HepG2 (cell line): Measurements from ENCODE around the gene TKFC. TPM values are rescaled to one million over a fixed set of nuclear protein-coding genes. Genes with fewer than 3 reads are reported as not detected.

ENCODE experiments used
- ARHGAP35 ChIP-seq: sonication (generic); formaldehyde crosslinking; IDR thresholded peaks from 2 replicates; pipeline ENCODE4 v1.9.0; 2022; ENCODE audit warnings: mild to moderate bottlenecking, inconsistent platforms, moderate library complexity, missing genetic modification reagents, borderline replicate concordance
- ELF1 ChIP-seq: sonication (generic); formaldehyde crosslinking; IDR thresholded peaks from 2 replicates; pipeline ENCODE4 v1.4.0; 2020; ENCODE audit warnings: missing genetic modification reagents
- FOXJ3 ChIP-seq: sonication (generic); formaldehyde crosslinking; IDR thresholded peaks from 2 replicates; pipeline ENCODE4 v1.4.0; 2020; ENCODE audit warnings: missing genetic modification reagents, mild to moderate bottlenecking, borderline replicate concordance
- GATAD2A ChIP-seq: IDR thresholded peaks from 2 replicates; pipeline ENCODE4 v1.6.1; 2016
- KDM5B ChIP-seq: sonication (generic); formaldehyde crosslinking; IDR thresholded peaks from 2 replicates; pipeline ENCODE4 v1.4.0; 2020; ENCODE audit warnings: missing genetic modification reagents, mild to moderate bottlenecking, borderline replicate concordance
- NR3C1 ChIP-seq: sonication (generic); formaldehyde crosslinking; IDR thresholded peaks from 2 replicates; pipeline ENCODE4 v1.4.0; 2020; ENCODE audit warnings: missing genetic modification reagents
- SOX13 ChIP-seq, 3 experiments: fragments of 450-650 bp in 1 of 3; sonication (generic) in 1 of 3; formaldehyde crosslinking in 1 of 3; IDR thresholded peaks in 2 of 3; conservative IDR thresholded peaks in 1 of 3; 2 replicates each; pipeline versions ENCODE4 v1.5.0 to v1.6.1; 2016 to 2020; ENCODE audit warnings: antibody characterized with exemption in 1 of 3, mild to moderate bottlenecking in 1 of 3, missing compliant biosample characterization in 1 of 3, missing genetic modification reagents in 1 of 3, moderate library complexity in 1 of 3
- ZNF678 ChIP-seq: sonication (generic); formaldehyde crosslinking; IDR thresholded peaks from 2 replicates; pipeline ENCODE4 v1.4.0; 2020; ENCODE audit warnings: mild to moderate bottlenecking, missing genetic modification reagents
- ZNF703 ChIP-seq: sonication (generic); formaldehyde crosslinking; IDR thresholded peaks from 2 replicates; pipeline ENCODE4 v1.5.1; 2020; ENCODE audit warnings: missing genetic modification reagents, mild to moderate bottlenecking, moderate library complexity, borderline replicate concordance
- ZNF747 ChIP-seq: sonication (generic); formaldehyde crosslinking; IDR thresholded peaks from 2 replicates; pipeline ENCODE4 v1.8.1; 2023; ENCODE audit warnings: missing genetic modification reagents, mild to moderate bottlenecking, borderline replicate concordance
- ZNF75D ChIP-seq: sonication (generic); formaldehyde crosslinking; IDR thresholded peaks from 2 replicates; pipeline ENCODE4 v1.8.1; 2023; ENCODE audit warnings: missing genetic modification reagents, mild to moderate bottlenecking, borderline replicate concordance
- polyA plus RNA-seq, 8 experiments: library from polyadenylated mRNA; depleted of rRNA in 3 of 8; stranded (reverse) in 7 of 8; unstranded in 1 of 8; fragments of >200 nt; fragmentation: Illumina TruSeq in 4 of 8; extraction: Trizol in 4 of 8; gene quantifications; 2 replicates each; pipeline versions ENCODE4 v1.2.1 to v1.2.3, GENCODE V29; 2011 to 2016; ENCODE audit warnings: low read depth in 4 of 8, missing spikeins in 1 of 8, mixed read lengths in 1 of 8; ENCODE audit not compliant: insufficient read depth in 1 of 8
- total RNA-seq, 5 experiments: library from RNA; depleted of rRNA; stranded (reverse); fragments of >200 nt; fragmentation: Illumina TruSeq; extraction: Trizol; gene quantifications; 2 replicates each; pipeline ENCODE4 v1.2.3, GENCODE V29; 2016; ENCODE audit warnings: low read depth in 1 of 5
- TF ChIP-seq, protein P1 (sequence below): sonication (generic); formaldehyde crosslinking; IDR thresholded peaks from 2 replicates; pipeline ENCODE4 v1.4.0; 2020; ENCODE audit warnings: missing genetic modification reagents
- TF ChIP-seq, protein P2 (sequence below): sonication (generic); formaldehyde crosslinking; IDR thresholded peaks from 2 replicates; pipeline ENCODE4 v1.5.1; 2020; ENCODE audit warnings: missing genetic modification reagents, mild to moderate bottlenecking, borderline replicate concordance

TKFC gene
- total and polyA plus RNA-seq, 2 of the 13 experiments (the other 11 are each of a cell fraction or from before 2014, with no cell fraction given), result 147 to 197 TPM

DNA sequence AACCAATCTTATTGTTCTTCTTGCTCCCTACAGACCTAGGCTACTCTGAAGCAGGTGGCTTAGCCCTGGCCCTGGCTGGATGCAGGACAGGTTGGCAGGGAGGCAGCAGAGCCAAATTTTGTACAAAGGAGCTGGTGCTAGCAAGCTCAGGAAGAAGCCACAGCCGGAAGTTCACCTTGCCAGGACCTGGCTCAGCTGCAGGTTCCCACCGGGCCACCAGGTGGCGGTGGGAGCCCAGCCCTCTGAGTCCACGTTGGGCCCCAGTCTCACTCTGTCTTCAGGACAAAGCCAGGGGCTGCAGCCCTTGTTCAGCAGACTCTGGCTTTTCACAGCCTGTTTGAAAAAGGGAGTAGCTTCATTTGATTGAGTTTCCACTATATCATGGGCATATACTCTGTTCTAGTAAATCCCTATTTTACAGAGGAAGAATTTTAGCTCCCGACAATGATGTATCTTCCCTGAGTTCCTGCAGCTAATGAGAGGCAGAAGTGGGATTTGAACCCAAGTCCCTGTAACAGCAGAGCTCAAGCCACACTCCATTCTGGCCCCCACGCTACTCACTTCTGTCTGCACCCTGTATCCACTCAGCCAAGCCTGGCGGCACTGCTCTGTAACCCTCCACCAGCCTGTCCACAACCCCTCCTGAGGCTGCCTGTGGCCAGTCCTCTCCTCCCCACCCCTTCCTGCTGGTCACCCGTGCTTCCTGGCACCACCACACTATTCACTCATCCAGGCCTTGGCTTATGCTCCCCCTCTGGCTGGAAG, 3.3 kb downstream of the TKFC start (continued):
- no peak for TF ChIP-seq ZNF703 (CRISPR knock-in tag)
- no peak for TF ChIP-seq ZNF678
- peak; percentile 77 for TF ChIP-seq ELF1 (CRISPR knock-in tag)
- no peak for TF ChIP-seq ZNF75D
- TF ChIP-seq, protein P1, sequence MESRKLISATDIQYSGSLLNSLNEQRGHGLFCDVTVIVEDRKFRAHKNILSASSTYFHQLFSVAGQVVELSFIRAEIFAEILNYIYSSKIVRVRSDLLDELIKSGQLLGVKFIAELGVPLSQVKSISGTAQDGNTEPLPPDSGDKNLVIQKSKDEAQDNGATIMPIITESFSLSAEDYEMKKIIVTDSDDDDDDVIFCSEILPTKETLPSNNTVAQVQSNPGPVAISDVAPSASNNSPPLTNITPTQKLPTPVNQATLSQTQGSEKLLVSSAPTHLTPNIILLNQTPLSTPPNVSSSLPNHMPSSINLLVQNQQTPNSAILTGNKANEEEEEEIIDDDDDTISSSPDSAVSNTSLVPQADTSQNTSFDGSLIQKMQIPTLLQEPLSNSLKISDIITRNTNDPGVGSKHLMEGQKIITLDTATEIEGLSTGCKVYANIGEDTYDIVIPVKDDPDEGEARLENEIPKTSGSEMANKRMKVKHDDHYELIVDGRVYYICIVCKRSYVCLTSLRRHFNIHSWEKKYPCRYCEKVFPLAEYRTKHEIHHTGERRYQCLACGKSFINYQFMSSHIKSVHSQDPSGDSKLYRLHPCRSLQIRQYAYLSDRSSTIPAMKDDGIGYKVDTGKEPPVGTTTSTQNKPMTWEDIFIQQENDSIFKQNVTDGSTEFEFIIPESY (CRISPR knock-in tag), result no peak
- TF ChIP-seq ARHGAP35 (CRISPR knock-in tag), result no peak
- TF ChIP-seq SOX13 (IDR thresholded peaks at IDR 0.05), result no peak
- peak in 1 of 2 experiments; percentile 31; a peak in 1 of 4 replicates for TF ChIP-seq SOX13 (CRISPR knock-in tag; conservative IDR thresholded peaks at IDR 0.05 in 1 of 2, IDR thresholded peaks at IDR 0.05 in 1 of 2)
- TF ChIP-seq GATAD2A (CRISPR knock-in tag), result peak; percentile 49; the same call in 1 of the 2 replicates
- no peak for TF ChIP-seq FOXJ3
- 0 out of 2 replicates have a peak, but pooled peaks have one; percentile 42 for TF ChIP-seq ZNF747 (CRISPR knock-in tag)
- TF ChIP-seq, protein P2, sequence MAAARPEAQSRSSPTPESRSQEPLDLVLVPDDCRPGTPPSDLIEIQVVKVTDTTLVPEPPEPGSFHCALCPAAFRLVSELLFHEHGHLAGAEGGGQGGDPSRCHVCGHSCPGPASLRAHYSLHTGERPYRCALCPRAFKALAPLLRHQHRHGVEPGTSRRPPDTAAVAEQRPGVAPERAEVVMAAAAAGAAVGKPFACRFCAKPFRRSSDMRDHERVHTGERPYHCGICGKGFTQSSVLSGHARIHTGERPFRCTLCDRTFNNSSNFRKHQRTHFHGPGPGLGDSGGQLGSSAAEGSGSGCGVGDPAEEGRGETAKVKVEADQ, result no peak
- TF ChIP-seq KDM5B (CRISPR knock-in tag), result no peak
- no peak for TF ChIP-seq NR3C1 (CRISPR knock-in tag)
